Measurements from ENCODE around the gene TUSC2. TPM values are rescaled to one million over a fixed set of nuclear protein-coding genes. Genes with fewer than 3 reads are reported as not detected.

Gene TUSC2
- polyA plus RNA-seq, 1 of the 3 experiments (the other 2 are of a cell fraction): 58.7 TPM

GRCh38 chr3:50293079-50293801, 34.8 kb downstream of the TUSC2 start (continued):
- TF ChIP-seq SIN3A (IDR thresholded peaks at IDR 0.05; ENCODE audit: borderline replicate concordance, low read depth, low read length): no peak
- no peak for TF ChIP-seq IRF3 (IDR thresholded peaks at IDR 0.05; ENCODE audit: low read depth, low read length)
- no peak for TF ChIP-seq TAF1 (IDR thresholded peaks at IDR 0.05; ENCODE audit: borderline replicate concordance, low read depth, low read length)
- TF ChIP-seq SMC3 (IDR thresholded peaks at IDR 0.05; ENCODE audit: low read depth, low read length): no peak
- no peak for TF ChIP-seq RCOR1 (IDR thresholded peaks at IDR 0.05; ENCODE audit: low read length)
- no peak for TF ChIP-seq MXI1 (IDR thresholded peaks at IDR 0.05; ENCODE audit: low read depth, low read length)
- no peak for TF ChIP-seq ZBTB33 (IDR thresholded peaks at IDR 0.05; ENCODE audit: borderline replicate concordance, low read depth)
- no peak for TF ChIP-seq JUND (IDR thresholded peaks at IDR 0.05)

DNA sequence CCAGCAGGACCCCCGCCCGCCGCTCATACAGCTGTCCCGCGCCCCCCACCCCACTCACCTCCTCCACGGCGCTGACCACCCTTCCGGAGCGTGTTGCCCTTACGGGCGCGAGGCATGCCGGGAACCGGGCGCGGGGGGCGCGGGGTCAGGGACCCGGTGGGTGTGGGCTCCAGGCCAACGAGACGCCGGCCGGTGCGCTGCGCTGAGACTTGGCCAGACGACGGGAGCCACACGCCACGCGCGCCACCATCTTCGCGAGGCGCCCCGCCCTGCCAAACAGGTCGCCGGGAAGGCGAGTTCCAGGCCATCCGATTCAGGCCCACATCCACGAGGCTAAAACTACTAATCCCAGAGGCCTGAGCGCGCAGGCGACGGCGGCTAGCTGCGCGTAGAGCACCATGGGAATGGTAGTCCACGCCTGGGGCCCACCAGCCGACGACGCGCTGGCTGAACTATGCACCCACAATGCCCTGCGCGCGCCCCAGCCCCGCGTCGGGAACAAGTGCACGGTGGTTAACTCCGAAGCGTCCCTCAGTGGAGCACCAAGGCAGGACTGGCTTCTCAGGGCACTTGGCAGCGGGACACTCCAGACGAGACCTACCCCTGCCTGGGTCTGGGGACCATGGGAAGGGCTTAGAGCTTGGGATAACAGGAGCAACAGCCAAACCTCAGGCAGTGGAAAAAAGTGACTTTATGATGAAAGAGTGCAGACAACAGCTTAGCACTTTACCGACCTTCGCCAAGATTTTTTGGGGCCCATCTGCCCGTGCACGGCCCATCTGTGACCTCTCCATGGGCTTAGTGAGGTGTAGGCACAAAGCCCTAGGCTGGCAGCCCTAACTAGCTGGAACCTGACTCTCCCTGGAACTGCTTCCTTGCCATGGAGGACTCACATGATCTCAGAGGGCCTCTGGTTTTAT, 35.6 kb downstream of the TUSC2 start, which contains the start of gene IFRD2:
TSS of gene IFRD2 (minus strand) at position 271 of the 920 bp plus-strand sequence. CDS start at position 116, 155 bp downstream.
- CTCF ChIA-PET: interaction anchor here (0.9 to 2.2 kb wide), 10 partner anchors 18 to 98 kb away, joined by 3 to 7 read pairs (median 5); partner anchors contain the start of gene HYAL2
- WGBS (ENCODE audit: low lambda C conversion rate): 2% methylated on average over 27 of the region's 67 CpGs
- POLR2A ChIA-PET: interaction anchor here (0.6 to 2.0 kb wide), 4 partner anchors 29 to 1210 kb away, joined by 3 to 6 read pairs (median 3); no protein-coding TSS in a partner anchor
- TF ChIP-seq FOSL2 (IDR thresholded peaks at IDR 0.05; ENCODE audit: borderline replicate concordance, low read depth): no peak
- no peak for TF ChIP-seq TEAD4 (IDR thresholded peaks at IDR 0.05; ENCODE audit: borderline replicate concordance, insufficient read depth)
- no peak for TF ChIP-seq USF2 (IDR thresholded peaks at IDR 0.05; ENCODE audit: borderline replicate concordance, low read depth, low read length)
- no peak for TF ChIP-seq RFX5 (IDR thresholded peaks at IDR 0.05; ENCODE audit: low read length)
- TF ChIP-seq, protein P1, sequence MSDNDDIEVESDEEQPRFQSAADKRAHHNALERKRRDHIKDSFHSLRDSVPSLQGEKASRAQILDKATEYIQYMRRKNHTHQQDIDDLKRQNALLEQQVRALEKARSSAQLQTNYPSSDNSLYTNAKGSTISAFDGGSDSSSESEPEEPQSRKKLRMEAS (IDR thresholded peaks at IDR 0.05; ENCODE audit: low read depth): peak; percentile 91
- TF ChIP-seq, protein P2, sequence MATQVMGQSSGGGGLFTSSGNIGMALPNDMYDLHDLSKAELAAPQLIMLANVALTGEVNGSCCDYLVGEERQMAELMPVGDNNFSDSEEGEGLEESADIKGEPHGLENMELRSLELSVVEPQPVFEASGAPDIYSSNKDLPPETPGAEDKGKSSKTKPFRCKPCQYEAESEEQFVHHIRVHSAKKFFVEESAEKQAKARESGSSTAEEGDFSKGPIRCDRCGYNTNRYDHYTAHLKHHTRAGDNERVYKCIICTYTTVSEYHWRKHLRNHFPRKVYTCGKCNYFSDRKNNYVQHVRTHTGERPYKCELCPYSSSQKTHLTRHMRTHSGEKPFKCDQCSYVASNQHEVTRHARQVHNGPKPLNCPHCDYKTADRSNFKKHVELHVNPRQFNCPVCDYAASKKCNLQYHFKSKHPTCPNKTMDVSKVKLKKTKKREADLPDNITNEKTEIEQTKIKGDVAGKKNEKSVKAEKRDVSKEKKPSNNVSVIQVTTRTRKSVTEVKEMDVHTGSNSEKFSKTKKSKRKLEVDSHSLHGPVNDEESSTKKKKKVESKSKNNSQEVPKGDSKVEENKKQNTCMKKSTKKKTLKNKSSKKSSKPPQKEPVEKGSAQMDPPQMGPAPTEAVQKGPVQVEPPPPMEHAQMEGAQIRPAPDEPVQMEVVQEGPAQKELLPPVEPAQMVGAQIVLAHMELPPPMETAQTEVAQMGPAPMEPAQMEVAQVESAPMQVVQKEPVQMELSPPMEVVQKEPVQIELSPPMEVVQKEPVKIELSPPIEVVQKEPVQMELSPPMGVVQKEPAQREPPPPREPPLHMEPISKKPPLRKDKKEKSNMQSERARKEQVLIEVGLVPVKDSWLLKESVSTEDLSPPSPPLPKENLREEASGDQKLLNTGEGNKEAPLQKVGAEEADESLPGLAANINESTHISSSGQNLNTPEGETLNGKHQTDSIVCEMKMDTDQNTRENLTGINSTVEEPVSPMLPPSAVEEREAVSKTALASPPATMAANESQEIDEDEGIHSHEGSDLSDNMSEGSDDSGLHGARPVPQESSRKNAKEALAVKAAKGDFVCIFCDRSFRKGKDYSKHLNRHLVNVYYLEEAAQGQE (IDR thresholded peaks at IDR 0.05; ENCODE audit: low read depth, low read length): no peak
- TF ChIP-seq YY1 (IDR thresholded peaks at IDR 0.05; ENCODE audit: low read depth): peak; percentile 91
- TF ChIP-seq, protein P3, sequence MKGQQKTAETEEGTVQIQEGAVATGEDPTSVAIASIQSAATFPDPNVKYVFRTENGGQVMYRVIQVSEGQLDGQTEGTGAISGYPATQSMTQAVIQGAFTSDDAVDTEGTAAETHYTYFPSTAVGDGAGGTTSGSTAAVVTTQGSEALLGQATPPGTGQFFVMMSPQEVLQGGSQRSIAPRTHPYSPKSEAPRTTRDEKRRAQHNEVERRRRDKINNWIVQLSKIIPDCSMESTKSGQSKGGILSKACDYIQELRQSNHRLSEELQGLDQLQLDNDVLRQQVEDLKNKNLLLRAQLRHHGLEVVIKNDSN (IDR thresholded peaks at IDR 0.05; ENCODE audit: borderline replicate concordance, low read depth): no peak
- no peak for TF ChIP-seq FOXJ3 (CRISPR knock-in tag; IDR thresholded peaks at IDR 0.05)
- TF ChIP-seq SMC3 (IDR thresholded peaks at IDR 0.05; ENCODE audit: low read depth, low read length): no peak
- no peak for TF ChIP-seq RAD21 (IDR thresholded peaks at IDR 0.05; ENCODE audit: low read length)
- peak; percentile 98 for TF ChIP-seq CHD2 (IDR thresholded peaks at IDR 0.05; ENCODE audit: low read length, partially characterized antibody)
- no peak for TF ChIP-seq JUND (IDR thresholded peaks at IDR 0.05)

More for the DNA sequence above, 35.6 kb downstream of the TUSC2 start, which contains the start of gene IFRD2:
- Histone ChIP-seq H3K4me2 (peak within 1 kb of the TSS; percentile 100), H3K79me2 (ENCODE audit: insufficient read depth) (peaks cover 20% of the 10 kb centered on the region), H3K27ac (ENCODE audit: low read depth in 2 of 2, low read length in 1 of 2) (peak within 1 kb of the TSS; percentile 69), H3K9me2 (no peaks in the 10 kb centered on the region), H3F3A (replicated peaks; ENCODE audit: insufficient read depth) (no peaks in the 10 kb centered on the region), H3K9me3 (no peaks in the 10 kb centered on the region), H4K20me1 (ENCODE audit: insufficient read depth) (no peaks in the 10 kb centered on the region), H3K9ac (peak within 1 kb of the TSS; percentile 90), H3K4me3 (ENCODE audit: low read depth in 2 of 2, low read length in 1 of 2) (peak within 1 kb of the TSS; percentile 84 to 96), H2AFZ (ENCODE audit: low read depth) (peak within 1 kb of the TSS; percentile 76; the same call in 1 of the 2 replicates), H3K4me1 (ENCODE audit: control insufficient read depth in 1 of 2, insufficient read depth in 2 of 2, low read depth in 1 of 2, low read length in 1 of 2) (peaks cover 3 to 16% of the 10 kb centered on the region in 2 experiments; a peak in 2 of 4 replicates), H3K36me3 (replicated peaks in 1 of 2; ENCODE audit: control insufficient read depth in 1 of 2, insufficient read depth in 2 of 2, low read length in 1 of 2) (peaks cover 3 to 33% of the 10 kb centered on the region in 2 experiments), H3K27me3 (ENCODE audit: insufficient read depth) (no peaks in the 10 kb centered on the region)
- DNase-seq: peak; percentile 95
